ENCODE measurements around the gene GABARAPL2.
A peak's percentile ranks its signal among the peaks of the same experiment; 100 is the strongest.
"Not testable (repeated sequence)": the region's sequence is repeated elsewhere in the genome, so short reads cannot be mapped to it uniquely, and the experiment has no call there.

GABARAPL2 gene

GRCh38 chr16:75591927-75592326, 25.7 kb downstream of the GABARAPL2 start:
- DNase-seq (ENCODE audit: low read depth) = not testable (repeated sequence)

GRCh38 chr16:75593308-75593707, 27.1 kb downstream of the GABARAPL2 start:
- DNase-seq (ENCODE audit: low read depth) = no peak

- peak; percentile 86 for DNase-seq (ENCODE audit: low read depth)
These were observed 27.9 kb downstream of the GABARAPL2 start for GRCh38 chr16:75593825-75594820.

- no peak for DNase-seq (ENCODE audit: low read depth)
These were observed 33.5 kb downstream of the GABARAPL2 start for GRCh38 chr16:75599452-75600277.

- DNase-seq (ENCODE audit: low read depth) = no peak
These were observed 37.1 kb downstream of the GABARAPL2 start for GRCh38 chr16:75603241-75603640.

GRCh38 chr16:75606507-75606906, 40.3 kb downstream of the GABARAPL2 start:
- no peak for DNase-seq (ENCODE audit: low read depth)

GRCh38 chr16:75614066-75614897, 48.1 kb downstream of the GABARAPL2 start:
- DNase-seq (ENCODE audit: low read depth) = no peak

- no peak for DNase-seq (ENCODE audit: low read depth)
These were observed 49.4 kb downstream of the GABARAPL2 start for GRCh38 chr16:75615619-75616018.

- no peak for DNase-seq (ENCODE audit: low read depth)
These were observed 50.4 kb downstream of the GABARAPL2 start for GRCh38 chr16:75616521-75617010.

GRCh38 chr16:75617121-75617520, 50.9 kb downstream of the GABARAPL2 start:
- no peak for DNase-seq (ENCODE audit: low read depth)

GRCh38 chr16:75618780-75619179, 52.6 kb downstream of the GABARAPL2 start:
- DNase-seq (ENCODE audit: low read depth) = no peak

GRCh38 chr16:75620326-75621169, 54.4 kb downstream of the GABARAPL2 start:
- DNase-seq (ENCODE audit: low read depth) = no peak

GRCh38 chr16:75621170-75621477, 54.9 kb downstream of the GABARAPL2 start:
- DNase-seq (ENCODE audit: low read depth) = no peak

- peak; percentile 98 for DNase-seq (ENCODE audit: low read depth)
These were observed 56.8 kb downstream of the GABARAPL2 start, which contains the start of gene ADAT1 for GRCh38 chr16:75622761-75623605. ADAT1 (minus strand) TSS chr16:75623281; CDS start chr16:75620799, 2,482 bp downstream.

GRCh38 chr16:75624921-75625334, 58.7 kb downstream of the GABARAPL2 start:
- DNase-seq (ENCODE audit: low read depth) = peak; percentile 48

- DNase-seq (ENCODE audit: low read depth) = no peak
These were observed 60.6 kb downstream of the GABARAPL2 start for GRCh38 chr16:75626806-75627205.
